HG02763 (cell line): ENCODE results near the gene COA3.

Source experiments
- ATAC-seq: cut with Tn5 transposase; IDR thresholded peaks from one replicate; pipeline ENCODE4 v1.9.1; 2021; ENCODE audit warnings: mild to moderate bottlenecking, moderate library complexity; ENCODE audit not compliant: unreplicated experiment

The COA3 gene, protein sequence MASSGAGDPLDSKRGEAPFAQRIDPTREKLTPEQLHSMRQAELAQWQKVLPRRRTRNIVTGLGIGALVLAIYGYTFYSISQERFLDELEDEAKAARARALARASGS

GRCh38 chr17:42798383-42799380 lies at the start of gene COA3, which contains the start of gene CNTD1:
TSS of gene COA3 (minus strand) at chr17:42798704. CDS start at chr17:42798681, 23 bp downstream.
TSS of gene CNTD1 (plus strand) at chr17:42798861. CDS start at chr17:42799068, 207 bp downstream.
- ATAC-seq = no peak

GRCh38 chr17:42848093-42848492 lies 49.6 kb upstream of the COA3 start:
- no peak for ATAC-seq

DNA sequence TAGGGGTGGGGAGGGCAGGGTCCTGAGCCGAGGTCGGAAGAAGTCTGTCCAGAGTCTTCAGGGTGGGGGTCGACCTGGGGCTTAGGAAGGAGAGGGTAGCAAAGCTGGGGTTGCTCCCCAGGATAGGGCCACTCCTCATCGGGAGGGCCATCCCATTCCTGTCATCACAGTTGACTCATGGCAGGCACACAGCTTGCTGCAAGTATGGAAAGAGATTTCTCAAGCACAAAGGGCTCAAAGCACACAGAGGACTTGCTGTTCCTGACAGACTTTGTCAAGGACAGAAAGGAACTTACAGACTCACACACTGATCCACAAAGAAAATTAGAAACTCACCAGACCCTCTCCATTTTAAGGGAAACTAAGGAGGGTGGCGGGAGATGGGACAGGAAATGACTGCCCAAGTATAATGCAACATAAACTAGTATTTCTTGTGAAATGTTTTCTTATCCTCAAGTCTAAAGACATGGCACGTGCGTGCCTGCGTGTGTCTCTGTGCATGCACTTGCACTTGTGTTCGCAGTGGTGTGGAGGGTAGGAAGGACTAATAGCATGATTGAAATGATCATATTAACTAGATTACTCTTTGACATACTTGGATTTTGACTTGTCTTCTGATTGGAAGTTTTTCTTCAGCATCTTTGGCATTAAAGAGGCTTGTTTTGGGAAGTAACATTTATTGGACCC lies 48.2 kb upstream of the COA3 start:
- ATAC-seq = no peak

- no peak for ATAC-seq
Measured at GRCh38 chr17:42845918-42846593, 47.6 kb upstream of the COA3 start.

GRCh38 chr17:42845556-42845917 lies 47.0 kb upstream of the COA3 start:
- no peak for ATAC-seq

GRCh38 chr17:42844761-42845555 lies 46.5 kb upstream of the COA3 start:
- no peak for ATAC-seq

GRCh38 chr17:42844271-42844670 lies 45.8 kb upstream of the COA3 start, which contains the start of gene AOC2:
TSS of gene AOC2 (plus strand) at chr17:42844580. CDS start at chr17:42844627, 47 bp downstream.
- ATAC-seq = no peak

DNA sequence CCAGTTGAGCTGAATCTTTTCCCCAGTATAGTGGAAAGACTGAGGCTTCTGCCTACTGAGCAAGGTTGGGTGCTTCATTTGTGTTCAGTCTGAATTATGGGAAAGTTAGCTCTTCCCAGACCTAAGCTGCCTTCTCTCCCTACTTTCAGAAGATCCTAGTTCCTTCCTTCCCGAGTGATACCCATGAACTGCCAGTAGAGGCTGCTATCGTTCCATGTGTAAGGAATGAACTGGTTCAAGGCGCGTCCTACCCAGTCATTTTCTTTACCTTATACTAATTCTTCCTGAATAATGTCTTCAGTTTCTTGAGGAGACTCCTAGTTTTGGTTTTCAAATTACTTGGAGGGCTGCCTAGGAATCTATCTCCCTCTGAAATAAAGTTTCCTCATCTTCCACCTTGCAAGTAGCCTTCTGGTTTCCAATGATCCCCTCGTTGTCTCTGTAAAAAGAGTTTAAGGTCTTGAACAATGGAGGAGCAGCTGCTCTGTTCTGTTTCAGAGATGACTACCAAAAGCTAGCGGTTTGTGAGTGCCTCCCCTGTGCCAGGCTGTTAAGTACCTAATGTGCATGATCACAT lies 44.9 kb upstream of the COA3 start:
- no peak for ATAC-seq

- no peak for ATAC-seq
Measured at GRCh38 chr17:42841975-42842685, 43.6 kb upstream of the COA3 start.

- no peak for ATAC-seq
Measured at GRCh38 chr17:42835732-42836131, 37.2 kb upstream of the COA3 start.

DNA sequence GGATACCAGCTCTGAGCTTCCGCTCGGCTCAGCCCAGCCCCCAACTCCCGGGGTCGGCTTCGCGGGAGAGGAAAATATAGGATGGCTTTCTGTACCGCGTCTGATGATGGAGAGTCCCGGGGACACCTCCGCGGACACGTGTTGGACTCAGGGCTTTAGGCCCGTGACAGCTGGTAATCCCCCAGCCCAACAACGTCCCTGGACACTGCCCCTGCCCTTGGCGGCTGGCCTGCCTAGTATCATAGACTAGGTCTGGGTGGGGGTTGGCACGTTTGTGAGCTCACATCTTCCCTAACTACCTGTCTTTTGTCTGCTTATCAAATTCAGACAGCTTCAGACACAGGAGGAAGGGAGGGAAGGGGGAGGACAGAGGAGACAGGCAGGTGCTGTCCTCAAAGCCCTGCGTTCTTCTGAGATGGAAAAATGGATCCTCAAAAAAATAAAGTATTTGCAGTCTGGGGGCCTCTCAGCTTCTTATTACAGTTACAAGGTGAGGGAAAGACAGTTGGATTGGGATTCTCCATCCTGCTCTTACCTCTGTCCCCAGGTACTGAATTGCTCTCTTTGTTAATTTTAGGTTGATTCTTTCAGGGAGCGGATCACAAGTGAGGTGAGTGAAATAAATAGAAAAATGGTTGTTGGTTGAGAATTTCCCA lies 35.4 kb upstream of the COA3 start:
- peak; percentile 15 for ATAC-seq

DNA sequence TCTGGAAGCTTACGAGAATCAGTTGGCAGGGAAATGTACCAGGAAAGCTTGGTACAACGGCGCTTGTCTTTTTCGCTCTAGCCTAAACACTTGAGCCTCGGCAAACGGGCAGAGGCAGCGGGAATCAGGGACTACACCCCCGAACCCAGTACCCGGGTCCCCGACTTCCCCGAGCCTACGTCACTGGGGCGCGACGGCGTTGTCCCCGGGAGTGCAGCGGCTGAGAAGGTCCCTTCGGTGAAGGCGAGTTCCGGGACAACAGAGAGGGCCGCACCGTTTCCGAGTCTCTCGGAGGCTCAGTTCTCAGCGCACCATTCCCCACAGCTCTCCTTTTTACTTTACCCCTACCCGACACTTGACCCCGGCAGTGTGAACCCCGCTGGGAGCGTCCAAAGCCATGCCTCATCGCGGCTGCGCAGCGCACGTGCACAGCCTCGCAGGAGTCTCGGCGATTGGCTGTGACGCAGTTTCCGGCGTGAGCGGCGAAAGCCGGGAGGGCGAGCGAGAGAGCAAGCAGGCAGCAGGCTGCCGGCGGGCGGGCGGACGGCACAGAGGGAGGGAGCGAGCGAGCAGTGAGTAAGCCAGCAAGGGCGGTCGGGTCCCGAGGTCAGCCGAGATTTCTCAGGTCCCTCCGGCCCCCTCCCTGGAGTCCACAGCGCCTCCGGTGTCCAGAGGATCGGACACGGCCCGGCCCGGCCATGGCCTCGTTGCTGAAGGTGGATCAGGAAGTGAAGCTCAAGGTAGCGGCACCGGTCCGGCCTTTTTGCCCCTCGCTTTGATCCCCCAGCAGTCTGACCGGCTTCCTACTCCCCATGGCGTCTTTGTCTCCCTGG lies 34.6 kb upstream of the COA3 start, which contains the start of gene PSME3:
Gene PSME3, plus strand, starts transcription at position 464 of the 833 bp plus-strand sequence. Its CDS starts 235 bp downstream, at position 699.
- ATAC-seq = peak; percentile 85

DNA sequence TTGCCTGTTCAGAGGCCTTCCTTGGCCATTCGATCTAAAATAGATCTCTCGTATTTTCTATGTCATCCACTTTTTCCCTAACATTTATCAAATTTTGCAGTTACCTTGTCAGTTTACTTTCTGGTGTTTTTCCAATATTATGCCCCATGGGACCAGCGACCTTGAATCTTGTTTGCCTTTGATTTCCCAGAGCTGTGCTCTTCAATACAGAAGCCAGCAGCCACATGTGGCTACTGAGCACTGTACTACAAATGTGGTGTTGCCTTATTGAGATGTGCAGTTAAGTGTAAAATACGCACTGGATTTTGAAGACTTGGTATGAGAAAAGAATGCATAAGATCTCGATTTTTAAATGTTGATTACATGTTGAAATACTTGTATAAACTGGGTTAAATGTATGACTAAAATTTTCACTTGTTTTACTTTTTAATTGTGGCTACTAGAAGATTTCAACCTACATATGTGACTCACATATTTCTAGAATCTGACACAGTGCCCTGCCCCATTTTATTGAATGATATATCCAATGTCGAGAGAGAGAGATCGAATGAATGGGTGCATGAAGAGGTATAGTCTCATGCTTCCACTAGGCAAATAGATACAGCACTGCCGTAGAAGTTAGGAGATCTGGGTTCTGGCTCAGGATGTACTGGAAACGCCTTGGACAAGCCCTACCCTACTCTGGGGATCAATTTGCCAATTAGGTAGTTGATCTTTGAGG lies 33.9 kb upstream of the COA3 start:
- ATAC-seq = no peak

DNA sequence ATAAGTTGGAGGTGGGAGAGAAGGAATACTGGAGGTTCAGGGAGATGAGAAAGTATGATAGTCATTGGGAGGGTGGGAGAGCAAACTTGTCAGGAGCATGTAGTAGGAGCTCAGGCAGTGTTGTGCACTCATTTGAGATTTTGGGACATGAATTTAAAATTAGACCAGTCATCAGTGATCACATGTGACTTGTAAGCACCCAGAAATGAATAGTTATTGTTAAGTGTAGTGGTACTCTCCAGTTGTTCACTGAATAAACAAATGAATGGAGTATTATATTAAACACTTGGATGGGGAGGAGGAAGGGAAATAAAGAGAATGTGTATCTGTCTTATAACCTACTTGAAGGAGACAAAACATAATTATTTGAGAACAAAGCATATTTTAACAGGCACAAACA lies 32.5 kb upstream of the COA3 start:
- ATAC-seq = no peak

DNA sequence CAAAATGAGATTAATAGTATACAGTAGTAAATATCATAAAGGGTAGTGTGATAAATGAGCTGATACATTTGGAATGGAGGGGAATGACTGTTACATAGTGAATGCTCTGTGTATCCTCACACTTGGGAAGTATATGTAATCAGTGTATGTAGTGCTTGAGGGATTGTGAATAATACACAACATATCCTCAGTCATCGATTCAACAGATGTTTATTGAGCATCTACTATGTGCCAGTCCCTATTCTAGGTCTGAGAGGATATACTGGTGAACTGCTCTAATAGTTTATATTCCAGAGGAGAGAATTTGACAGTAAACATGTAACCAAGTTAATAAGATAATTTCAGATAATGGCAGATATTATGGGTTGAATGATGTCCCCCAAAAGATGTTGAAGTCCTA lies 29.0 kb upstream of the COA3 start:
- no peak for ATAC-seq

- no peak for ATAC-seq
Measured at GRCh38 chr17:42821176-42821575, 22.7 kb upstream of the COA3 start.

- ATAC-seq = no peak
Measured at GRCh38 chr17:42819939-42820535, 21.5 kb upstream of the COA3 start.
